ENCODE measurements around the gene HOXD3. TPM values are rescaled to one million over a fixed set of nuclear protein-coding genes. Genes with fewer than 3 reads are reported as not detected.

Gene HOXD3
- total and polyA plus RNA-seq, 2 of the 8 experiments (the other 6 are each of a cell fraction or from before 2014, with no cell fraction given): not detected

DNA sequence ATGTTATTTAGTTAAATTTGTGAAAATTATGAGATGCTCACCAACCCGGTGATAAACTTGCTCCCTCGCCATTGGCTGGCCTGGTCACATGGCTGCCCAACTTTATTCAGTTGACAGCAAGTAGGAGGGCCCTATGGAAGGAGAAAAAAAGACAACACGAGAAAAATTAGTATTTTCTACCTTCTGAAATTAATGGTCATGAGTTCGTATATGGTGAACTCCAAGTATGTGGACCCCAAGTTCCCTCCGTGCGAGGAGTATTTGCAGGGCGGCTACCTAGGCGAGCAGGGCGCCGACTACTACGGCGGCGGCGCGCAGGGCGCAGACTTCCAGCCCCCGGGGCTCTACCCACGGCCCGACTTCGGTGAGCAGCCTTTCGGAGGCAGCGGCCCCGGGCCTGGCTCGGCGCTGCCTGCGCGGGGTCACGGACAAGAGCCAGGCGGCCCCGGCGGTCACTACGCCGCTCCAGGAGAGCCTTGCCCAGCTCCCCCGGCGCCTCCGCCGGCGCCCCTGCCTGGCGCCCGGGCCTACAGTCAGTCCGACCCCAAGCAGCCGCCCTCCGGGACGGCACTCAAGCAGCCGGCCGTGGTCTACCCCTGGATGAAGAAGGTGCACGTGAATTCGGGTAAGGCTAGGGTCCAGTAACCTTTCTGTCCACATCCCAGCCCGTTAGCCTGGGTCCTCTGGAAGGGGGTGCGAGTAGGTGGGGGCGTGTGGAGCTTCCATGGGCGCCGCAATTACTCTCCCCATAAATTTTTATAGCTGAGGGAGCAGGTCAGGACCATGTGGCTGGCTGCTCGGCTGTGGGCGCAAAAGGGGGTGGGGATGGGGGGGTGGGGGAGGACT lies 5.4 kb upstream of the HOXD3 start, which contains the start of gene HOXD4 (continued):
- TF ChIP-seq HDAC6 (IDR thresholded peaks at IDR 0.05; ENCODE audit: low read depth, low read length): no peak
- no peak for TF ChIP-seq NANOG (IDR thresholded peaks at IDR 0.05; ENCODE audit: insufficient read depth, low read depth, low read length, poor library complexity, severe bottlenecking)
- TF ChIP-seq, protein P1, sequence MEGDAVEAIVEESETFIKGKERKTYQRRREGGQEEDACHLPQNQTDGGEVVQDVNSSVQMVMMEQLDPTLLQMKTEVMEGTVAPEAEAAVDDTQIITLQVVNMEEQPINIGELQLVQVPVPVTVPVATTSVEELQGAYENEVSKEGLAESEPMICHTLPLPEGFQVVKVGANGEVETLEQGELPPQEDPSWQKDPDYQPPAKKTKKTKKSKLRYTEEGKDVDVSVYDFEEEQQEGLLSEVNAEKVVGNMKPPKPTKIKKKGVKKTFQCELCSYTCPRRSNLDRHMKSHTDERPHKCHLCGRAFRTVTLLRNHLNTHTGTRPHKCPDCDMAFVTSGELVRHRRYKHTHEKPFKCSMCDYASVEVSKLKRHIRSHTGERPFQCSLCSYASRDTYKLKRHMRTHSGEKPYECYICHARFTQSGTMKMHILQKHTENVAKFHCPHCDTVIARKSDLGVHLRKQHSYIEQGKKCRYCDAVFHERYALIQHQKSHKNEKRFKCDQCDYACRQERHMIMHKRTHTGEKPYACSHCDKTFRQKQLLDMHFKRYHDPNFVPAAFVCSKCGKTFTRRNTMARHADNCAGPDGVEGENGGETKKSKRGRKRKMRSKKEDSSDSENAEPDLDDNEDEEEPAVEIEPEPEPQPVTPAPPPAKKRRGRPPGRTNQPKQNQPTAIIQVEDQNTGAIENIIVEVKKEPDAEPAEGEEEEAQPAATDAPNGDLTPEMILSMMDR (IDR thresholded peaks at IDR 0.05; ENCODE audit: control extremely low read depth in 1 of 3, insufficient read depth in 1 of 3, low read depth in 1 of 3, low read length in 3 of 3): no peak
- TF ChIP-seq TAF7 (optimal IDR thresholded peaks at IDR 0.05; ENCODE audit: borderline replicate concordance, low read depth, low read length): no peak
- TF ChIP-seq RBBP5 (IDR thresholded peaks at IDR 0.05; ENCODE audit: borderline replicate concordance, low read depth, low read length): no peak
- TF ChIP-seq HDAC2 (IDR thresholded peaks at IDR 0.05; ENCODE audit: borderline replicate concordance in 1 of 2, low read depth in 2 of 2, low read length in 2 of 2): no peak
- no peak for TF ChIP-seq TAF1 (IDR thresholded peaks at IDR 0.05; ENCODE audit: low read depth, low read length)
- TF ChIP-seq, protein P2, sequence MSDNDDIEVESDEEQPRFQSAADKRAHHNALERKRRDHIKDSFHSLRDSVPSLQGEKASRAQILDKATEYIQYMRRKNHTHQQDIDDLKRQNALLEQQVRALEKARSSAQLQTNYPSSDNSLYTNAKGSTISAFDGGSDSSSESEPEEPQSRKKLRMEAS (IDR thresholded peaks at IDR 0.05): no peak
- TF ChIP-seq SP2 (IDR thresholded peaks at IDR 0.05; ENCODE audit: low read length): no peak
- no peak for TF ChIP-seq BCL11A (IDR thresholded peaks at IDR 0.05; ENCODE audit: low read depth in 2 of 2, low read length in 2 of 2)
- TF ChIP-seq RNF2 (IDR thresholded peaks at IDR 0.05; ENCODE audit: borderline replicate concordance, low read depth, low read length, missing control alignments, poor library complexity, severe bottlenecking): peak; percentile 74
- peak; percentile 85 for TF ChIP-seq SUZ12 (IDR thresholded peaks at IDR 0.05; ENCODE audit: low read length)
